Occipital lobe (tissue), 2 donors: ENCODE data around the gene SUCLG1. TPM values are rescaled to one million over a fixed set of nuclear protein-coding genes. Genes with fewer than 3 reads are reported as not detected.

Experiments
- DNase-seq: peaks from one replicate; lab custom pipeline; 2025; lab: John Stamatoyannopoulos, UW
- total RNA-seq: library from RNA; depleted of rRNA; stranded (reverse); fragments of >200 nt; gene quantifications from one replicate; pipeline ENCODE4 v1.2.3, GENCODE V29; 2014

The SUCLG1 gene
- total RNA-seq, 1 donor from 2014 or later, result 105 TPM

DNA sequence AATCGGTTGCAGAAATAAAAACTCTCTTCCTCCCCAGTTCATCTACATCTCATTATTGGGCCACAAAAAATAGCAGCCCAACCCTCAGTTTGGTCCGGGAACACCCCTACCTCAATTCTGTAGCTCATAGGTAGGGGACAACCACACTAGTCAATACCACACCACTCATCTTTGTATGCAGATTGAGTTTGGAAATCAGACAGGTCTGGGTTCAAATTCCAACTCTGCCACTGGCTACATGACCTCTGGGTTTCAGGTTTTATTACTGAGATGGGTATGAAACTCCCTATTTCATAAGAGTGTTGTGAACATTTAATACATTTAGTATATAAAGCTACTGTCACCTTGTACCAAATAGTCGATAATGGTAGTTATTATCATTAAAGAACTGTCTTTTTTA is 2.2 kb upstream of the SUCLG1 start:
- no peak for DNase-seq

DNA sequence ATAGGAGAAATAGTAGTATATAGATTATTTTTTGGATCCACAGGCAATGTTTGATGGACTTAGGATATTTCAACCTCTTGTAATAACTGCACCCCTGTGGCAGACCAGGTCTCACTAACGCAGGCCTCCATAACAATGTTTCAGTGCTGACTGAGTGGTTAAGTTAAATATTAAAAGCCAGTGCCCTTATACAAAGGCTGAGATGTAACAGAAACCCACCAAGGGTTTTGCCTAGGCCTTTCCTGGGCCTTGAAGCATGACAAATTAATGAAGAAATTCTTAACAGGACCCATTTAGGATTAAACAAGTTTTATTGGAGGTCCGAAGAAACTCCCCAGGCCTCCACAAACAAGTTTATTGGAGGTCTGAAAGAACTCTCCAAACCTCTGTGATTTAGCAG is 1.6 kb upstream of the SUCLG1 start:
- no peak for DNase-seq

DNA sequence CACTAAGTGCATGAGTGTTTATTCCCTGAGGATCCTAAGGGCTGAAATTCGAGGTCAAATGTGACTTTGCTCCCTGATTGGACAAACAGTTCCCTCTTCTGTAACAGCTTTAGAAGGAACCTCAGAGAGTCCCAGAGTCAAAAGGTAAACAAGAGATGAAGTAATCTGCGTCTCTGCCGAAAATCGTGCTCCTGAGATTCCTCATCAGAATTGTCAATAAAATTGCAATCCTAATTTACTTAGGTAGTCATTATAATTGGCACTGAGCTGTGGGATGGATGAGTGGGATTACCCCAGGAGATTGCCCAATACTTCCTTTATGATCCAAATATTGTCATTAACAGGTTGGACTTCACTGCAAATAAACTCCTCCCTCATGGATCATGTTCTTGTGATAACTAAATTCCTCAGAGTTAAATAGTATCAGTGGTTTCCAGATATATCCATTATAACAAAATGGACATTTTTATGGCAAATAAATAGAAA is 907 bp upstream of the SUCLG1 start:
- no peak for DNase-seq

DNA sequence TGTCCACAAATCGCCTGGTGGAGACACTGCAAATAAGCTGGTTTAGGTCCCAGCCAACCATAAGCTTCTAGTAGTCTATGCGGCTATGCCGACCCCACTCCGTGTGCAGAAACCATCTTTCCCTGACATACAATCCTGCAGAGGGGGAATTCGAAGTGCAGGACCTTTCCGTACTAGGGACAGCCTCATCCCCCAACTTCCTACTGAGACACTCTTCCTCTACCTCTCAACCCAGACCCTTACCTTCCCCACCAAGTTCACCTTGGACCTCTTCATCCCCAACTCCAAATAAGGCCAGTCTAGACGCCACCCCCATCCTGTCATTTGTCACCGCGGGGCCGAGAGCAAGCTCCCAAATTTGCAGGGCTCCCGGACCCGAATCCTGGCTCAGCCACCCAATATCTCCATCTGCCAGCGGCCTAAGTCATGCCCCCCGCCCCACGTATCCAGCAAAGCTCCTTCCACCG is 496 bp downstream of the SUCLG1 start:
- DNase-seq, result peak; percentile 59

DNA sequence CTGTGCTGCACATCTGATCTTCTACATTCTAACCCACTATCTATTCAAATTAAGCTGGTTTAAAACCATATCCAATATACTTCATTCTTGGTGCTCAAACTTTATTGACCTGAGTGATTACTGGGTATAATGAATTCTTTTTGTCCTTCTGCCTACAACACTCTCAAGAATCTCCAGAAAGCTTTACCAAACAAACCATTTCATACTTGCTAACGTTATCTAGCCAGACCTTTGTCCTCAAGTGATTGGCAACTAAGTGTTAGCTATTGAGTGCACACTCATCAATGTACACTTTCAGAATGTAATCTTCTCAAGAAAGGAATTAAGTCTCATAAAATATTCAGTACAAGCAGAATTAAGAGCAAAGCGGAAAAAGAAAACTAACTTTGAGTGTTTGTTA is 1.4 kb downstream of the SUCLG1 start:
- DNase-seq, result no peak

DNA sequence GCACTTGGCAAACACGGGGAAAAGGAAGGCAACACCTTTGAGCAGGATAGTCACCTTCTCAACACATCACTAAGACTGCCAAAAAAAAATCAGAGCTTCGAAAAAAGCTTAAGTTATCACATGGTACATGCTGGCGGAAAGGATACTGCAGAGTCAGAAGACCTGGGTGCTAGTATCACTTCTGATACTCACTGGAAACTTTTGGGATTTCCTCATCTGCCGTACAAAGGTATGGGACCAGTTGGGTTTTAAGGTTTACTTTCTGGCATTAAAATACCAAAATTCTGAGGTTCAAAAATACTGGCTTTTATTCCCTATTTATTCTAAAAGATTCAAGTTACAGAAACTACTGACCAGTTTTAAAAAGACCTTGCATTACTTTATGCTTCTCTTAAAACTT is 2.9 kb downstream of the SUCLG1 start:
- DNase-seq, result no peak

DNA sequence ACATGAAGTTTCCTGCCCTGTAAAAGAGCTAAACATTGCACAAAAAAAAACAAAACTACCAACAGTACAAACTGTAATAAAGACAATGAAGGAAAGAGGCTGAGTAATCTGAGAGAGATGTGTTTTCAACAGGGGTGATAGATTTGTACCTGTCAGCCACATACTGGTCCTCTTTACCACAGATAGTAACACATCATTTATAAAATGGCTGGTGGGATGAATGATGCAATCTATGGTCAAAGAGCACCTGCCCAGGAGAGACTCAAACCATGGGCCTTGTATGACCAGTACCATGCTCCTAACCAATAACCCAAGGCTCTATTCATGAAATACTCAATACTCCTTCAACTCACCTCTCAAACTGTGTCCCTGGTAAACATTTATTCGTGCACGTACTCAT is 4.5 kb downstream of the SUCLG1 start:
- no peak for DNase-seq

DNA sequence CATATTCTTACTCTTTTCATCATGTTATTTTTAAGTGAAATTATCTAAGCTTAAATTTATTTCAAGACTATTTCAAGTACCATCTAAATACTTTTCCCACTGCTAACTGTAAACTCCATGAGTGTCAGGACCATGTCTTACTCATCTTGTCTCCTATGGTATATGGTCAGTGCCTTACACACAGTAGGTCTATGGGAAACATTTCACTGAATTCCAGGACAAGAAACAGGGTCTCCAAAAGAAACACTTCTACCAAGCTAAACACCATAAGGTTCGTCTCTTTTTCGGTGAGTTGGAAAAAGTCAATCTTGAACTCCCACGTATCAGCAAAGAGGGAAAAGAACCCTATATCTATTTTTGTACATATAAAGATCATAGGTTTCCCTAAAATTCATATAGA is 6.5 kb downstream of the SUCLG1 start:
- no peak for DNase-seq

DNA sequence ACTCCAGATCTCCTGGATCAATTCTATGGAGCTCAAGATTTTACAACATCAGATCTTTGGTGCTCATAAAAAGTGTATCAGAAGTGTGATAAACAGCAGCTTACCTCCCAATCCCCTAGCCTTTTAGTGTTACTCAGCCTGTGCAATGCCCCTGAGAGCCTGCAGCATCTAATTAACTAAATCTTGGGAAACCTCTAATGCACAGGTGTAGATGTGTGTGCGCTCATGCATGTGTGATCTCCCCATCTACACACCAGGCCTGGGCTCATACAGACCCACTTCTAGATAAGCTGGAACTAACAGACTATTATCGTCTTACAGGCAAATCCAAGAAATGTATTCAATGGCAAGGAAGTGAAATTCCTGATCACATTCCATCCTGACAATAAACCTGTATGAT is 7.5 kb downstream of the SUCLG1 start:
- DNase-seq, result no peak

DNA sequence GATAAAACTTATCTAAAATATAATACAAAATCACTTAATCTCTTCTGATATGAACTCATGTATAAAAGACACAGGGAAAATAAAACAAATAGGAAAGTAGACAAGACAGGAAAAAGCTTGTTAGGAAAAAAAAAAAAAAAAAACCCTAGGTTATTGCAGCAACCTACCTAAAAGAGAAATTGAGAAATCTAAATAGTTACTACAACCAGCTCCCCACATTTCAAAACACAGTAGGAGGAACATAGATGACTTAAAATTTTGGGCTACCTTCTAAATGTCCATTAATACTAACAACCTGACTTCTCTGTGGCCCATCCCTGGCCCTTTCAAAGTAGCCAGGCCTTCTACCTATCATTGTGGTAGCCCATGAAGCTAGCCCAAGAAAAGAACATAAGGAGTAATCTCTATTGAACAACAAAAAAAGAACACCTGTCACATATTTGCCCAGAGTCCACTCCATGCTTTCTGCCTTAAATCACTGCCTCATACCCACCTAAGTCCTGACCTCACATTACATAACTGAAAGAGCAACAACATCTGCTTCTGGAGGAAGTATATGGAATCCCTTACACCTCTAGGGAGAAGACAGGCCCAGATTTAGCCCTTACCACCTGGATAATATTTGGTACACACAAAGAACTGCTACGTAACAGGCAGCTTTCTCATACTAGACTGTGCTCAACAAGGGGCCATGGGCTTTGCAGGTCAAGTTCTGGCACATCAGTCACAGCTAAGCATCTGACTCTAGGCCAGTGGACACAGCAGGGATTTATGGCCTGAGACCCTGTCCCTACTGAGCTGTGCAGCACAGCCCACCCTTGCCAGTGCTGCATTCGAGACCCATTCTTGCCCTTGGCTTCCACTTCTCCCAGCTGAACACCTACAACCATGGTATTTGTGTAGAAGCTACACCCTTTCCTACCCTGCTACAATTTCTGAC is 8.5 kb downstream of the SUCLG1 start:
- no peak for DNase-seq

DNA sequence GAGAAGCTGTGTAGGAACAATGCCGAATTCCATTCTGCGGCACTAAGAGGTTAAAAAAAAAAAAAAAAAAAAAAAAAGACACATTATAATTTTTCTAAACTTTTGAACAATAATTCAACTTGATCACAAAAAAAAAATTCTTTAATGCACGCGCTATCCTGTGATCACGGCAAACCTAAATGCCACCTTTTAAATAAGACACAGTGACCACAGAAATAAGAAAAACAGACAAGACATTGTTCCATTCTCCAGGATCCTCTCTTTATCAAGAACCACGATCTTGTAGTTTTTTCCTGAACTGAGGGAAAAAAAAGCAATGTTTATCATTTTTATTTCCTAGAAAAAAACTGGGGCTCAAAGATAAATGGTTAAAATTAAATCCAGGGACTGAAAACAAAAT is 9.4 kb downstream of the SUCLG1 start:
- no peak for DNase-seq

DNA sequence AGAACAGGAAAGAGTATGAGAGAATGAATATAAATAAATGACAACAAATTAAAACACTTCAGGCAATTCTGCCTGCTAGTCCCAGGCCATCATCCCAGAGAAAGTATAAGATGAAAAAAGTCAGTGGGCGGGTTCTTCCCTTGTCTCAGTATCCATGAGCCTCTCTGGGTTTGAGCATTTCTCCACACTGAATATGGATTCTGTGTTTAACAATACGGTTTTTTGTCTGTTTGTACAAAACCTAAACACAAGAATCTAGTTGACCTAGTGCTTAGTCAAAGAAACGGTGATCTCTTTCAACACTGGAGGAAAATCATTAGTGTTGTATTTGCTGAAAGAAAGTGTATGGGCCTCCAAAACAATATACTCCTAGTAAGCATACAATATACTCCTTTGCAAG is 10.0 kb downstream of the SUCLG1 start:
- DNase-seq, result no peak

DNA sequence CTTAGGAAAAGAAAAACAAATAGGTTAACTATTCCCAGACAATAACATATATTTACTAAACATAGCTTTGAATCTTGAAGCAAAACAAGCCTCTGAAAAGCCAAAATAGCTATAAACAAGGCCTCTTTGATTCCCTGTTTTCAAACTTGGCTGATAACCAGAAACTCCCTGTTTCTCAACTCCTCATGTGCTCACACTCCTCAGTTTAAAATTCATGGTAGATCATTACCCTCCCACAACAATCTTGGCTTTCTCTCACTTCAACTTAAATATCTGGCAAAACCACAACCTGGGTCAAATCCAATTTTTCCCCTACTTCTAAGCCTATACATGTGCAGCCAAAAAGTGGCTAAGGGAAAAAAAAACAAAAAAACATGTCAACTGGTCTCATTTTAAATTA is 15.6 kb downstream of the SUCLG1 start:
- no peak for DNase-seq

DNA sequence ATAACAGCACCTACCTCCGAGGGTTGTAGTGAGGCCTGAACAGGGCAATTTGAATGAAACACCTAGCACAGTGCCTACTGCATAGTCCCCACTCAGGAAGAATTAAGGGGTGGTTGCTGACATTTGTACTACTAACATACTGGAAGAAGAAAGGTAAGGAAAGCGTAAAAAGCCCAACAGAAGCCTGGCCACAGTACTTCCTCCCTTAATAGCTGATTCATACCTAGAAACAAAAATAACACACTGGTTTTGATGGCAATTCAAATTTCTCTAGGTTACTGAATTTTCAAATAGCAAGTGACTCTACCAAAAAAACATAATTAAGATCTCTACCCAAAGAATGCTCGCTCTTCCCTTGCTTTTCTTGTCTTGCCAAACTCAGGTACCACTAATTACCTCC is 16.2 kb downstream of the SUCLG1 start:
- DNase-seq, result no peak

DNA sequence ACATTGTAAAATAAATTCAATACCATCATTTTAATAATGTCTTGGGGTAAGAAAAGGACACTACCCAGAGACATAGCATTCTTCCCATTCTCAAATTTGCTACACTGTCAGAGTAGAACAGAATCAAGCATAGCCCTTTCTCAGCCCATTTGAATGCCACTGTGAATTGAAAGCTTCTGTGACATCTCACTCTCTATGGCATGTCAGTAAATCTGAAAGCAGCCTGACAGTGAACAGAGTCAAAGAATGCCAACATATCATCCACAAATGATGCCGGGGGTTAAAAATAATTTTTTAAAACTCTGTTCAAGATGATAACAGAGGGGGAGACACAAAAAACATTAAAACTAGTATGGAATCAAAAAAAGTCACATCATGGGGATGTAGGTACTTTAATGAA is 17.6 kb downstream of the SUCLG1 start:
- no peak for DNase-seq

DNA sequence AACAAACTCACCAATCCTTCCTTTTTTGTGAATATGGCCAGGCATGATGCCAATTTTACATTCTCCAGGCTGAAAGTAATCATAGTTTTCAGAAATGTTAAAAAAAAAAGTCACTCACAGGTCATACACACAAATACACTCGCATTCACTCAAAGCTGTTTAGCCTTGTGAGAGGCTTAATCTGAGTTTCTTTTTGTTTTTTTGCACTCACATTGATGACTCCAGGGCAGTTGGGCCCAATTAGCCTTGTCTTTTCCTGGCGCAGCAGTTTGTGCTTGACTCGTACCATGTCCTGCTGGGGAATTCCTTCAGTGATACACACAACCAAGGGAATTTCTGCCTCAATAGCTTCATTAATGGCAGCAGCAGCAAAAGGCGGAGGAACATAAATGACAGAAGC is 18.0 kb downstream of the SUCLG1 start:
- DNase-seq, result no peak

DNA sequence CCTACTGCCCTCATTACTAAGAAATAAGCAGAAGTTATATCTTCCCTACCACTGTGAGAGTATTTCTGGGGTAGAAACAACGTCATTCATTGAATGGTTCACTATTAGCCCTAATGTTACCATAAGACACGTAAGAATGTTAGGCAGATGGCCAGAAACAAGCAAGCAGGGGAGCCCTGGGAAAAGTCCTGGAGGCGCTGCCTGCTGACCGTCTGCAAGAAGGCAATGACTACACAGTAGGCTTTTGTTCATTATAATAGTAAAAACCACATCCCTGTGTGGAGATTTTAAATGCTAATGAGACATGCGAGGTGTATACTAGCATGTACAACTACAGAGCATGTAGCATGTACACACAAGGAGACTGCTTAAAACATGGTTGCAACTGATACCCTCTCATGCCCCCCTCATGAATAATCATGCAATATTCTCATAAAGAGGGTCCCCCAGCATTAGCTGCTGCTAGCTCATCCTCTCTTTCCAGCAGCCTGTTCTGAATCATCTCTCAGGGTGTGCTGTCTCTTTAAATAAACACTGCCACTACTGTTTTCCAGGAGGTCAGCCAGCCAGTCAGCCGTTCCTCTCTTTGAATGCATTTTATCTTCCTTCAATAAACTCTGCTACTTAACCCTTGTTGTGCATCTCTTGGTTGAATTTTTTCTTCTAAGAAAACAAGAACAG is 23.6 kb downstream of the SUCLG1 start:
- peak; percentile 8 for DNase-seq

DNA sequence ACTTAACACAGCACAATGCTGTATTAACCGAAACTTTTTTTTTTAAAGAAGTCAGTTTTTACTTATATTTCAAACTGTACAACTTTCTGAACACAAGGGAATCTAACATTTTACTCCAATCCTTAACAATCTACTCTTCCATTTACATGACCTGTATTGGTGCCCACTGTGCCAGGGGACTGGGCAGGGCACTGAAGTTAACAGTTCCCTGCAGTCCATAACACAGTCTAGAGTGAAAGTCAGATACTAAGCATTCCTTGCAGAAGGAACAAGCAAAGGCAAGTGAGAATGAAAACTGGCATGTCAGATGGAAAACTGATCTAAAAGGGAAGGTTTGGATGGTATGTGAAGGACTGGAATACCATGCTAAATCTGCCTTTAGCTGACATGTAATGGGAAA is 29.8 kb downstream of the SUCLG1 start:
- no peak for DNase-seq

DNA sequence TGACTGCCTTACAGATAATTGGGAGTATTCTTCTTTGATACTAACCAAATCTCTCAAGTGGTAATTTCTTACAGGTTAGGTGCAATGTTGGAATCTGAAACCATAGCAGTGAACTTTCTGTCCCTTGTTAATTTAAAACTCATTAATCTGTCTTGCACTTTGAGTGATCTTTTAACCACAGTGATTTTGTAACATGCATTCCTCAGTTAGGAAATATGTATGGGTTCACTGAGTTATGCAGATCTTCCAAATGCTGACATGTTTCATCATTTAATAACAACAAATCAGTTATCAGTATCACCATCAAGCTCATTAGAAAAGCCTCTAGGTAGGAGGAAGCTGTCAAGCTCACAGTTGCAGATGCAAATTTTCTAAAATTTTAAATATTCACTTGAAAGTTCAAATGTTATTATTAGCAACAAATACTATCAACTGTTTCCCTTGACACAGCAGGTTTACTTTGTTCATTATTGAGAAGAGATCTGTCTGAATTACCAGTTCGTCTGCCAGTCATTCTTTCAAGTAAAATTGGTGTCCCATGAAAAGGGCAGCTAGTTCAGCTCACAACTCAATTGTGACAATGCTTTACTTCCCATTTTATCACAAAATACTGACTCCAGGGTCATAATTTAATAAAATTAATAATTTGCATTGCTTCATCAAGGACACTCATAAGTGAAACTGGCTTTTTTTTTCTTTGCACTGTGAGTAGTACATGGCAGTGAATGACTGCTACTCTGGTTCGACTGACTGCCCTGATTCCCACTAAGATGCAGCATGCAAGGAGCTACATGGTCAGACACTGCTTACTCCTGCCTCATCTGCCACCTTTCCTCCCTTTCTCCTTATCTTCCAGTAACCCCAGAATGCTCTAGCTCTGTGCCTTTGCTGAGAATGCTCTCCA is 31.6 kb downstream of the SUCLG1 start:
- DNase-seq, result no peak

DNA sequence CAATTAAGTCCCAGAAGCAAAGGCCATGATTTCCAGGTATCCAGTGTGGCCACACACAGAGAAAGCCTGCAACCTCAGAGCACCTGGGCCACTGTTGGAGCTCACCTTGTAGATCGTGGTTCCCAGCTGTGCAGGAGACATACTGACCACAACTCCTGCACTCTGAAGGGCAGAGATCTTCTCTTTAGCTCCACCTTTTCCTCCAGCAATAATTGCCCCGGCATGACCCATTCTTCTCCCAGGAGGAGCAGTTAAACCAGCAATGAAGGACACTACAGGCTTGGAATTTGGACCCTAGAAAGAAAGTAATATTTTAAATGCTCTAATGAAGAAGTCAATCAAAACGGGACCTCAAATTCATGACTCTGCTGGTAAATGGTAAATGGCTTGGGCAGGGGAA is 33.8 kb downstream of the SUCLG1 start:
- DNase-seq, result no peak

DNA sequence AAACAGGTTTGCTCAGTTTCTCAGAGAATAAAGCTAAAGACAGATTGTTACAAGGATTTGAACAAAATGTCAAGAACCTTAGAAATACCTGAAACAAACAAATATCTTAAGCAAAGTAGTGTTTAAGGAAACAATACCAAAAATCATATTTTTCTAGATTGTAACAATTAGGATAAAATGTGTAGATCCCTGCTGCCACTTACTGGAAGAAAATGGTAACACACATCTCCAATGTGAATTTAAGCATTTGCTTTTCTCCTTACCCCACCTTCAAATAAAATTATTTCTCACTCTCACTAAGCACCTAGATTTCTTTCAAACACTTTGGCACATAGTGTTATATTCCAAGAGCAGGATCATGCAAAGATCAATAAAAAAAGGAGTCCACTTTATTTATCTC is 34.9 kb downstream of the SUCLG1 start:
- DNase-seq, result no peak

DNA sequence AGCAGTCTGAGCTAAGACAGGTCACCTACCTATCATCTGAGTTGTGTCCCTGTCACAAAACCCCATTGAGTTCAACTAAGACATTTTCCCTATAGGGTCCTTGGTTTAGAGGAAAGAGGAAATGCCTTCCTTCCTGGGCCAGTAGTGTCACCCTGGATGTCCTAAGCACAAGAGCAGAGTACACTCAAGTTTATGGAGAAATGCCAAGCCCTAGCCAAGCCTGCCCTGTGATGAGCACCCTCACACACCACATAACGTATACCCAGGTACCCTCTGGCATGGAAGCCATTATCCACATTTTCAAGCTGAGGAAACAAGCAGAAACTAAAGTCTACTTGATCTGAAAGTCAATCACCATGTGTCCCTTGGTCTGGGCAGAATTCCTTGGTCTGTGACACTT is 37.3 kb downstream of the SUCLG1 start:
- DNase-seq, result no peak
